Keratinocyte (primary cell): ENCODE data around the gene MAGI1.

Experiments used
- CTCF ChIP-seq, 3 experiments: IDR thresholded peaks in 1 of 3; conservative IDR thresholded peaks in 1 of 3; optimal IDR thresholded peaks in 1 of 3; 2 replicates in 2 of 3; 3 replicates in 1 of 3; pipeline versions ENCODE3 to v1.5.1; 2011; ENCODE audit warnings: low read length in 3 of 3, mild to moderate bottlenecking in 3 of 3, moderate library complexity in 2 of 3, control low read depth in 1 of 3, inconsistent platforms in 1 of 3; ENCODE audit not compliant: insufficient read depth in 2 of 3; ENCODE audit errors: extremely low read depth in 1 of 3
- EZH2 ChIP-seq: IDR thresholded peaks from one replicate; pipeline ENCODE4 v1.6.1; 2012; ENCODE audit warnings: inconsistent platforms, mild to moderate bottlenecking, low read length, moderate library complexity

- TF ChIP-seq CTCF (optimal IDR thresholded peaks at IDR 0.05 in 1 of 3, IDR thresholded peaks at IDR 0.05 in 1 of 3, conservative IDR thresholded peaks at IDR 0.05 in 1 of 3; ENCODE audit: extremely low read depth in 1 of 3, insufficient read depth in 2 of 3, low read length in 3 of 3) (no peak), EZH2 (no peak)
Observed at GRCh38 chr3:65322910-65323309, 715.8 kb downstream of the MAGI1 start.
